BJ (cell line): ENCODE results near the gene AGBL5. TPM values are rescaled to one million over a fixed set of nuclear protein-coding genes. Genes with fewer than 3 reads are reported as not detected.
"Not testable (repeated sequence)": the region's sequence is repeated elsewhere in the genome, so short reads cannot be mapped to it uniquely, and the experiment has no call there.

ENCODE experiments used
- CTCF ChIA-PET: fragments of 350-600 bp; formaldehyde crosslinking; extraction: SDS; loops from one replicate; lab custom pipeline; 2021; ENCODE audit warnings: antibody characterized with exemption, inconsistent platforms; lab: Yijun Ruan, JAX
- POLR2A ChIA-PET: fragments of 300-600 bp; sonication (Branson Sonifier 250); formaldehyde crosslinking; extraction: SDS; loops from one replicate; lab custom pipeline; 2021; ENCODE audit warnings: antibody characterized with exemption; lab: Charles Lee
- DNase-seq: peaks from one replicate; pipeline ENCODE4 v3.0.0-alpha.2; 2011; ENCODE audit warnings: low read depth
- H3K27me3 ChIP-seq: 2 replicates; pipeline ENCODE4 v1.6.0; 2011; ENCODE audit warnings: low read length; ENCODE audit not compliant: control insufficient read depth, insufficient read depth
- H3K36me3 ChIP-seq: 2 replicates; pipeline ENCODE4 v1.5.1; 2011; ENCODE audit warnings: low read length; ENCODE audit not compliant: control insufficient read depth, insufficient read depth
- H3K4me3 ChIP-seq: 2 replicates; pipeline ENCODE4 v1.5.1; 2011; ENCODE audit warnings: low read depth, mild to moderate bottlenecking, control low read depth, low read length
- CTCF ChIP-seq: IDR thresholded peaks from 2 replicates; pipeline ENCODE4 v1.5.1; 2011; ENCODE audit warnings: low read depth, mild to moderate bottlenecking, control low read depth, inconsistent platforms, low read length, moderate library complexity; ENCODE audit not compliant: insufficient read depth
- polyA plus RNA-seq: library from polyadenylated mRNA; depleted of rRNA; stranded (reverse); fragments of >200 nt; gene quantifications from 2 replicates; pipeline ENCODE4 v1.2.3, GENCODE V29; 2011; rRNA removed

The AGBL5 gene
- polyA plus RNA-seq, 1 experiment, result 32.7 TPM

- ChIA-PET CTCF (interaction anchor here (0.5 to 1.3 kb wide), 2 partner anchors 73 to 165 kb away, joined by 3 to 5 read pairs; no protein-coding TSS in a partner anchor), POLR2A (no interaction called here)
- no peak for TF ChIP-seq CTCF
- no peaks in the 10 kb centered on the region for H3K36me3 ChIP-seq
- H3K27me3 ChIP-seq, result peaks cover 22% of the 10 kb centered on the region
- no peak for DNase-seq
- peak within 1 kb of the TSS; percentile 46 for H3K4me3 ChIP-seq
These were observed 67.3 kb downstream of the AGBL5 start, which contains the start of gene CGREF1 for GRCh38 chr2:27118525-27119329. TSS of gene CGREF1 (minus strand) at chr2:27119128. CDS start at chr2:27104366, 14,762 bp downstream.

GRCh38 chr2:27119330-27119670 lies 67.8 kb downstream of the AGBL5 start:
- peaks cover 22% of the 10 kb centered on the region for H3K27me3 ChIP-seq
- H3K36me3 ChIP-seq, DNase-seq, POLR2A ChIA-PET: not testable (repeated sequence)
- peak overlapping the region; percentile 46; the same call in 1 of the 2 replicates for H3K4me3 ChIP-seq
- CTCF ChIA-PET, result interaction anchor here (1.3 kb wide), 1 partner anchor 72 kb away, joined by 5 read pairs; no protein-coding TSS in a partner anchor

Other genes with a start within 250 kb of the AGBL5 start
- not detected in 2 replicates for gene DPYSL5, start 203.5 kb upstream of the AGBL5 start, polyA plus RNA-seq
- gene MAPRE3, start 81.0 kb upstream of the AGBL5 start, polyA plus RNA-seq, result 12.0 and 15.3 TPM in 2 replicates
- 145 and 235 TPM in 2 replicates for gene TMEM214, start 18.7 kb upstream of the AGBL5 start, polyA plus RNA-seq
- gene OST4, start 20.0 kb downstream of the AGBL5 start, polyA plus RNA-seq, result 755 and 887 TPM in 2 replicates
- gene EMILIN1, start 26.9 kb downstream of the AGBL5 start, polyA plus RNA-seq, result 43.4 and 81.3 TPM in 2 replicates
- gene KHK, start 35.1 kb downstream of the AGBL5 start, polyA plus RNA-seq, result 0.33 and 0.43 TPM in 2 replicates
- gene CGREF1, start 67.5 kb downstream of the AGBL5 start, polyA plus RNA-seq, result 4.8 and 6.9 TPM in 2 replicates
- 0.07 TPM in 1 of 2 replicates, not detected in the other for gene ABHD1, start 72.1 kb downstream of the AGBL5 start, polyA plus RNA-seq
- 54.9 and 84.0 TPM in 2 replicates for gene PREB, start 83.0 kb downstream of the AGBL5 start, polyA plus RNA-seq
- not detected in 2 replicates for gene PRR30, start 87.7 kb downstream of the AGBL5 start, polyA plus RNA-seq
- gene TCF23, start 97.3 kb downstream of the AGBL5 start, polyA plus RNA-seq, result not detected in 2 replicates
- gene ATRAID, start 160.4 kb downstream of the AGBL5 start, polyA plus RNA-seq, result 217 and 268 TPM in 2 replicates
- 22.3 and 33.7 TPM in 2 replicates for gene SLC5A6, start 160.6 kb downstream of the AGBL5 start, polyA plus RNA-seq
- gene CAD, start 165.7 kb downstream of the AGBL5 start, polyA plus RNA-seq, result 12.4 and 26.6 TPM in 2 replicates
- 0.06 and 0.10 TPM in 2 replicates for gene SLC30A3, start 211.4 kb downstream of the AGBL5 start, polyA plus RNA-seq
- not detected in 2 replicates for gene DNAJC5G, start 223.8 kb downstream of the AGBL5 start, polyA plus RNA-seq
- gene TRIM54, start 230.8 kb downstream of the AGBL5 start, polyA plus RNA-seq, result 0.05 TPM in 1 of 2 replicates, not detected in the other